OCI-M2 (cell line): ENCODE measurements around the gene SSR1.

Experiments
- DNase-seq: peaks from one replicate; lab custom pipeline; 2025; ENCODE audit not compliant: unreplicated experiment; lab: John Stamatoyannopoulos, UW

Gene SSR1

DNA sequence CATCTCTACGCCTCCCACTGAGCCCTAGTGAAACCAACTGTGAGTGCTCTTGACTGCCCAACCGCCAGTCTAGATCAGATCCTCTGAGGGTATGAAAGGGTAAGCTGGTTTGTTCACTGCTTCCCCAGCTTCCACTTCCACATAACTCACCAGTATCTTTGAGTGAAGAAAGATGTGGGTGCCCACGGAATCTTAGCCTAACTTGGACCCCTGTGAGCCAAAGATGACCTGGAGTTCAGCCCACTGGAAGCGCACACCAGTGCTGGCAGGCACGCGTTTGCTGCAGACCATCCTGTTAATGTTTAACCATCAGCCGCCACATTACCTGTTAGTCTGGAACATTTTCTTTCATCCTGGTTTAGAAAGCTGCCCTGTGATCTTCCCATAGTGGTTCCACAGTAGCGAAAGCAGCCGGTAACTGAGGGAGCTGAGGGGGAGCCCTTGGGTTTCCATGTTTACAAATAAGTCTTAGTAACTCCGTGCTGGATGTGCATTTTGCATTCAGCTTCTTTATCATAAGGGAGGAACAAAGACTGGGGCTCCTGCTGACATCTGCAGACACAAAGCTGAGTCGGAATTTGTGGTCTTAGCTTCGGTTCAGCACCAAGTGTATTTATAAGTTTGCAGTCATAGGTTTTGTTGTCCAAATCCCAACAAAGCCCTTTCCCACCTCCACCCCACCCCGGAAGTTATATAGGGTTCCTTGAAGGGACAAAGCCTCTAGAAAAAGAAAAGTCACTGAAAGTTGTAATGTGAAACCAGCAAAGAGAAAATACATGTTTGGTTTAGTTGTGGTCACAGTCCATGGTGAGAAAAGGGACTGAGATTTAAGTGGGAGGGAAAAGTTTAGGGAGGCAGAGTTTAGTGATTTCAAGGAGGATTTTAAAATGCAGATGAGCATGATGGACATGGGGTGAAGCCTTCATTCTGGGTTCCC, 71.0 kb downstream of the SSR1 start:
- DNase-seq, result no peak

DNA sequence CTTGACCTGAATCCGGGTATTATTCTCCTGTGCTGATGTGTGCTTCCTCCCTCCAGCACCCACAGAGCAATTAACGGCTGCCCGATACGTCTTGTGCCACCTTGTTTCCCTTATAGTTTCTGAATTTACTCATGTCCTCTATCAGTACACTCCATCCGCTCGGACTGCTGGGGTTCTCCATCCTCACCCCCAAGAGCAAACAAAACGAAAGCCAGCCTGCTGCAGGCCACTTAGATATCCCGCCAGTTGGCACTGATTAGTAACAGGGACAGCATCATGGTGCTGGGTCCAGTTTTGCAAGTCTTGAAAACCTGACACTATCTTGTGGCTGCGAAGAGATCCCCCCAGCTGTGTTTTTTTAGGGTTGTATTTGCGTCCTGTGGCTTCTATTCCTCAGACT, 71.8 kb downstream of the SSR1 start:
- no peak for DNase-seq

DNA sequence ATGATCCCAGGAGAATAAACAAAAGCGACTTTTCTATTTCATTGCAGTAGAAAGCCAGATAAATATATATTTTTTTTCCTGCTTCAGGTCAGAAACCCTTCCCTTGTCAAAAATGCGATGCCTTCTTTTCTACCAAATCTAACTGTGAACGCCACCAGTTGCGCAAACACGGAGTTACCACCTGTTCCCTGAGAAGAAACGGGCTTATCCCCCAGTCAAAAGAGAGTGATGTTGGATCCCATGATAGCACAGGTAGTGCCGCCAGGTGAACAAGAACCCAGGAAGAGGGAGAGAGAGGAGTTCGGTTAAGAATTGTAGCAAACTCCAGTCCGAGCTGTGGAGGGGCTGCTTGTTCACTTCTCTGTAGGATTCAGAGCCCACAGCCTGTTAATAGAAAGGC, 72.6 kb downstream of the SSR1 start:
- DNase-seq, result no peak

DNA sequence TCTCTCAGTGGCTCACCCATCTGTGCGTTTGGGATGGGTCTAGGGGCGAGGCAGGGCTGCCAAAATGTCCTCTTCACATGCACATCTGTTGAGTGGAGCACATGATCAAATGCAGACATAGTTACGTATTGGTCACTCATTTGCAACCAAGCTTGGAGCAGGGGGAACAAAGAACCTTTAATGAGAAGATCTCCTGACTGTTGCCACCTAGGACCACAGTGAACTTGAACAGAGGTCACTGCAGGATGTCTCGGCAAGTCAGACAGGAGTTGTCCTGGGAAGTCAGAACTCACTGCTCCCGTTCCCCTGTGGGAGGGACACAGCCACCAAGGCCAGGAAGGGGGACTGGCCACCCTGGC, 73.4 kb downstream of the SSR1 start:
- DNase-seq, result no peak

DNA sequence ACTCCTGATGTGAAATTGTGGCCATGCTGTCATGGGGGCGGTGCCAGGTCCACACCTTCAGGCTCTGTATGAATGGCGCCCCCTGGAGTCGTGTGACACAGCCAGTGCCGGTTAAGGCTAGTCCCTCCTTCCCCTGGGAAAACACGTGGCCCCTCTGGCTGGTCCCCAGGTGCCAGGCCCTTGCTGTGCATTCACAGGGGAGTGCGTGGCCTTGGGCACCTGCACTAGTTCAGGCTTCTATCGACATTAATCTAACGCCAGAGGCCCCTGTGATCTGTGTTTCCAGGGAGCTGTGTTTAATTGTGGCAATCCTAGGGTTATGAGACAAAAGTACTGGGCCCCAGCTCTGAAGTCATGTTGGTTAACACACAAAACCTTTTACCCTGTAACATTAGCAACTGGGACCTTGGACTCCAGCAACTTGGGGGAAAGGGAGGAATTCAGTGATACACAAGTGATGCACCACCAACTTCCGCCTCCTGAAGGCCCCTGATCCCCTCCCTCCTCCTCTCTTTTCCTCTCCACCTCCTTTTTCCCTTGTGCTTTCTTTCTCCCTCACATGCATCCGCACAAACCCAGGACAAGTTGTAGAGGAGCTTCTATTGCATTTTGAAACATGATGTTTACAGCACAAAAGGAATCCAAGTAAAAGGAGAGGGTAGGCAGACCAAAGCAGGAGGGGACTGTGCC, 74.0 kb downstream of the SSR1 start:
- peak; percentile 22 for DNase-seq

DNA sequence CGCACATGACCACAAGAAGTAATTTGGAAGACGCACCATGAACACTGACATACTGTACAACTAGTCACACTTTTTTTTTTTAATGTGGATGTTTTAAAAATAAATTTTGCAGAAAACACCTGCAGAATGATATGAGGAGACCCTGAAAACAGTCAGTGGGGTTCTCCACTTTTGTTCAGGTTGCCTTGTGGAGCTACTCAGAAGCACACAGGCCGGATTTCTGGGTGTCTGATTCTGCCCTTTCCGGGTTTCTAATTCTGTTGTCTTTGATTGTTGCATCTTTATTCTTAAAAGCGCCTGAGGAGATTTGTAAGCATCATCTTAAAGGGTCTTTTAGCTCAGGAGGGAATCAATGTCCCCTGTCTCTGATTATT, 74.5 kb downstream of the SSR1 start:
- DNase-seq, result no peak

DNA sequence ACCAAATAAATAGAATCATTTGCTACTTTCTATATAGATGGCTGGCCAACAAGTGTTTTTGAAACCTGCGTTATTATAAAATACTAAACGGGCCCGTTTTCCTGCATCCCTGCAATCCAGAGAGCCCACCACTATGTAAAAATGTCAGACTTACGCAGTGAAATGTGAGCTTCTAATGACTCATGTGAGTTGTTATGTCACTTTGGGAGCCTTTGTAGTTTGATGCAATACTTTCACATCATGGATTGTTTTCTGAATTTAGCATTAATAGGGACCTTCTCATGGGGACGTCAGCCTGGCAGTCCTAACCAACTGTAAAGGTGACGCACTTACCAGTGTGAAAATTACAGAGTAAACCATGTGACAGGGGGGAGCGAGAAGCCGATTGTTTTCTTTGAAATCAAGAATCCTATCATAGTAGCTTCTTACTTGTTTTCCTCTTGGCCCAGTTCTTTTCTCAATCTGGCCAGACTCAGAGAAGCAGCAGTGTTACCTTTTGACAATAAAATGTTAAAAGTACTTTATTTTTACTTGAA, 75.3 kb downstream of the SSR1 start:
- no peak for DNase-seq

DNA sequence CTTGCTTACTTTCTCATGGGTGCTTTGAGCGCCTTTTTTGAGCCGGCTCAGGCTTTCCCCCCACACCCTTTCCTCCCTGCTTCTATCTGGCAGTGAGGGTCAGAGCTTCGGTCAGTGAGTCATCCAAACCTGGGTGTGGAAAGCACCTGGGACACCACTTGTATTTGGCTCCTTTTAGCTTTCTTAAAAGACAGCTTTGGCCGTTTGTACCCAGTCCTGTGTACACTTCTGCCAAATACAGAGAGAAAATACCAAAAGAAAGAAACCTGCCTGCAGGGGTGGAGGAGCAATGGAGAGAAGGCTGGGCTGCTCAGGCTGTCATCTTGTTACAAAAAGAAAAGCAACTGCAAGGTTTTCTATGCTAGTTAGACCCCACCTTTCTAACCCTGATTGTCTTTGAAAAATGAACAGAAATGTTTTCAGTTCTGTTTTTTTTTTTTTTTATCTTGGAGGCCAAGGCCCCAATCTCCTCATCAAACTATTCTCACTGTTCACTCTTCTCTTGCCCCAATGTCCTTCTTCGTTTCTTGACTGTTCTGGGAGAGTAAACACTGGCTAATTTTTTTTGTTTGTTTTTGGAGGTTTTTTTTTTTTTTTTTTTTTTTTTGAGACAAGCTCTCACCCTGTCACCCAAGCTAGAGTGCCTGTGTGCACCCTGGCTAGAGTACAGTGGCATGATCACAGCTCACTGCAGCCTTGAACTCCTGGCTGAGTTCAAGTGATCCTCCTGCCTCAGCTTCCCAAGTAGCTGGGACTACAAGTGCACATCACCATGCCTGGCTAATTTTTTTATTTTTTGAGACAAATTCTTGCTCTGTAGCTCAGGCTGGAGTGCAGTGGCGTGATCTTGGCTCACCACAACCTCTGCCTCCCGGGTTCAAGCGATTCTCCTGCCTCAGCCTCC, 76.4 kb downstream of the SSR1 start:
- DNase-seq, result no peak

DNA sequence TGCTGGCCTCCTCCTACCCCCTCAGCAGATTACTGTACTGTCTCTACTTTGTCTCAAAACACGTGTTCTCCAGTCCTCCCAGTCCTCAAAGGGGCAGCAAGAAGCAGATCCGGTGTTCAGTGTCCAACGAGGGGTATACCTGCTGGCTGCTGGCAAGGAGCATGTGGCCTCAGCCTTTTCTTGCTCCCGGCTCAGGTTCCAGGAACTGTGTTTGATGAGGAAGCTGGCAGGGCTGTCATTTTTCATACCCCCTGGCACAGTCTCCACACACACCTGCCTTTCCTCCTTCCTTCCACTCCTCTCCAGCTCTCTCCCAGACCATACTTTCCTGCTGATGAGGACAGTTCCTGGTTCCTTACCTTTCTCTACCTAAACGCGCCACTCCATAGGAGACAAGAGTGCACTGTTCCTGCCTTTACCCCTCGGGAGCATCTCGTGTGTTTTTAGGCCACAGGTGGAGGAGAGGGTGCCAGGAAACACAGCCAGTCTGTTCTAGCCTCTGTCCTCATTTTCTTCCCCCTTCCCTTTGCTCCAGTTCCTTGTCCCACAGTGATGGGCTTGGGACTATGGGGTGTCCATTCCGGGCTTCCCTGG, 77.2 kb downstream of the SSR1 start:
- no peak for DNase-seq

DNA sequence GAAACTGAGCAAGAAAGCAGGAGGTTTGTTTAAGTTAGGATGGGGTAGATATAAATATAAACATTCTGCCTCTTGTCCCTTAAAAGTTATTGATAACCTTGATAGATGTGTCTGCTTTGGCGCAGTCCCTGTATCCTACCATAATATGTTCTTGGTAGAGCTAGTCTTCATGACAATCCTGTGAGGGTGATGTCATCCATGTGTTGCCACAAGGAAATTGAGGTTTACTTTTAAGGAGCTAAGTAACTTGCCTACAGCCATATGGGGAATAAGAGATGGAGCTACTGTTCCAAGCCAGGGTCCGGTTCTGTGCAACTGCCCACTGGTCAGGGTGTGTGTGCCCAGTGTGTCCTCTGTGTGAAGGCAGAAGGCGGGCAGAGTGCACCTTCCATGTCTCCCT, 78.5 kb downstream of the SSR1 start:
- no peak for DNase-seq

DNA sequence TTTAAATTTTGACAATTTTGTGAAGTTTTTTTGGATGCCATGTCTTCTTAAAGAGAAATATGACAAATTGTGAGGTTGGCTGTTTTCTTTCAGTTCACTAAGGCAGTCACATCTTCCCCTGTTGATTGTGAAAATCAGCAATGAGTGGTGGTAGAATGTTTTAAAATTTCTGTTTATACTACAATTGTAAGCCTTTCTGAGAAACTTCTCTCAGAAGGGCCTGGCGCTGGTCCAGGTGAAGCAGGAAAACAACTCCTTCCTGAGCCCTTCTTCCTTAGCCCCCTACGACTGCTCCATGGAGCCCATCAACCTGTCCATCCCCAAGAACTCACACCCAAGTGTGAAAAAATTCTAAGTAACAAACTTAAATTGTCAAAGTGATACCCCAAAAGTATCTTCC, 80.6 kb downstream of the SSR1 start:
- DNase-seq, result no peak

DNA sequence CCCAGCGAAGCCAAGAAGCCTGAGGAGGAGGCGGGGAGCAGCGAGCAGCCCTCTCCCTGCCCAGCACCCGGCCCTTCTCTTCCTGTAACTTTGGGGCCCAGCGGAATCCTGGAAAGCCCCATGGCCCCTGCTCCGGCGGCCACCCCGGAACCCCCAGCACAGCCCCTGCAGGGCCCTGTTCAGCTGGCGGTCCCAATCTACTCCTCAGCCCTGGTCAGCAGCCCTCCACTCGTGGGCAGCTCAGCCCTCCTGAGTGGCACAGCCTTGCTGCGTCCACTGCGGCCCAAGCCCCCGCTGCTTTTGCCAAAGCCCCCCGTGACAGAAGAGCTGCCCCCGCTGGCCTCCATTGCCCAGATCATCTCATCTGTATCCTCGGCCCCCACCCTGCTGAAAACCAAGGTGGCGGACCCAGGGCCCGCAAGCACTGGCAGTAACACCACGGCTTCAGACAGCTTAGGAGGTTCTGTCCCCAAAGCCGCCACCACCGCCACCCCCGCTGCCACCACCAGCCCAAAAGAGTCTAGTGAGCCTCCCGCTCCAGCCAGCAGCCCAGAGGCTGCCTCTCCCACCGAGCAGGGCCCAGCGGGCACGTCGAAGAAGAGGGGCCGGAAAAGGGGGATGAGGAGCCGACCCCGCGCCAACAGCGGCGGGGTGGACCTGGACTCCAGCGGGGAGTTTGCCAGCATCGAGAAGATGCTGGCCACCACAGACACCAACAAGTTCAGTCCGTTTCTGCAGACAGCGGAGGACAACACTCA, 81.9 kb downstream of the SSR1 start:
- DNase-seq, result no peak

DNA sequence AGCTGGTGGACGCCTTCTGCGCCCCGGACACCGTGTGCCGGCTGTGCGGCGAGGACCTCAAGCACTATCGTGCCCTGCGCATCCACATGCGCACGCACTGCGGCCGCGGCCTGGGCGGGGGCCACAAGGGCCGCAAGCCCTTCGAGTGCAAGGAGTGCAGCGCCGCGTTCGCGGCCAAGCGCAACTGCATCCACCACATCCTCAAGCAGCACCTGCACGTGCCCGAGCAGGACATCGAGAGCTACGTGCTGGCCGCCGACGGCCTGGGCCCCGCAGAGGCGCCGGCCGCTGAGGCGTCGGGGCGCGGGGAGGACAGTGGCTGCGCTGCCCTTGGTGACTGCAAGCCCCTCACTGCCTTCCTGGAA, 82.7 kb downstream of the SSR1 start:
- no peak for DNase-seq

DNA sequence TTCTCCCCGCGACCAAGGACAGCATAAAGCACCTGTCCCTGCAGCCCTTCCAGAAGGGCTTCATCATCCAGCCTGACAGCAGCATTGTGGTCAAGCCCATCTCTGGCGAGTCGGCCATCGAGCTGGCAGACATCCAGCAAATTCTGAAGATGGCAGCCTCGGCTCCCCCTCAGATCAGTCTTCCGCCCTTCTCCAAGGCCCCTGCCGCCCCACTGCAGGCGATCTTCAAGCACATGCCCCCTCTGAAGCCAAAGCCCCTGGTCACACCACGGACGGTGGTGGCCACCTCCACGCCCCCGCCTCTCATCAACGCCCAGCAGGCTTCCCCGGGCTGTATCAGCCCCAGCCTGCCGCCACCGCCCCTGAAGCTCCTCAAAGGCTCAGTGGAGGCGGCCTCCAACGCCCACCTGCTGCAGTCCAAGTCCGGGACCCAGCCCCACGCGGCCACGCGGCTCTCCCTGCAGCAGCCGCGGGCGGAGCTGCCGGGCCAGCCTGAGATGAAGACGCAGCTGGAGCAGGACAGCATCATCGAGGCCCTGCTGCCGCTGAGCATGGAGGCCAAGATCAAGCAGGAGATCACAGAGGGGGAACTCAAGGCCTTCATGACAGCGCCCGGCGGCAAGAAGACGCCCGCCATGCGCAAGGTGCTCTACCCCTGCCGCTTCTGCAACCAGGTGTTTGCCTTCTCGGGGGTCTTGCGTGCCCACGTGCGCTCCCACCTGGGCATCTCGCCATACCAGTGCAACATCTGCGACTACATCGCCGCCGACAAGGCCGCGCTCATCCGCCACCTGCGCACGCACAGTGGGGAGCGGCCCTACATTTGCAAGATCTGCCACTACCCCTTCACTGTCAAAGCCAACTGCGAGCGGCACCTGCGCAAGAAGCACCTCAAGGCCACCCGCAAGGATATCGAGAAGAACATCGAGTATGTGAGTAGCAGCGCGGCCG, 83.3 kb downstream of the SSR1 start:
- no peak for DNase-seq

DNA sequence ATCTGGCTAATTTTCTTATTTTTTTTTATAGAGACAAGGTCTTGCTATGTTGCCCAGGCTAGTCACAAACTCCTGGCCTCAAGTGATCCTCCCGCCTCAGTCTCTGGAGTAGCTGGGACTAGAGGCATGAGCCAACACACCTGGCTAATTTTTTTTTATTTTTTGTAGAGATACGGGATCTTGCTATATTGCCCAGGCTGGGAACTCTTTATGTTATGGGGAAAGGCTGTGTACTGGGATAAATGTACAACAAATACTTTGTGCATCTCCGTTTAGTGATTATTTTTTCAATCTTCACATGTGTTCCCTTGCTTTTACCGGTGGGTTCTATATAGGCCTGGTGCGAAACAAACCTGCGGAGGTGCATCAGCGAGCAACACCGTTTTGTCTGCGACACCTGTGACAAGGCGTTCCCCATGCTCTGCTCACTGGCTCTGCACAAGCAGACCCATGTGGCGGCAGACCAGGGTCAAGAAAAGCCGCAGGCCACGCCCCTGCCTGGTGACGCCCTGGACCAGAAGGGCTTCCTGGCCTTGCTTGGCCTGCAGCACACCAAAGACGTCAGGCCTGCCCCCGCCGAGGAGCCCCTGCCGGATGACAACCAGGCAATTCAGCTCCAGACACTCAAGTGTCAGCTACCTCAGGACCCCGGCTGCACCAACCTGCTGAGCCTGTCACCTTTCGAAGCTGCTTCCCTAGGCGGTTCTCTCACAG, 84.2 kb downstream of the SSR1 start:
- no peak for DNase-seq

DNA sequence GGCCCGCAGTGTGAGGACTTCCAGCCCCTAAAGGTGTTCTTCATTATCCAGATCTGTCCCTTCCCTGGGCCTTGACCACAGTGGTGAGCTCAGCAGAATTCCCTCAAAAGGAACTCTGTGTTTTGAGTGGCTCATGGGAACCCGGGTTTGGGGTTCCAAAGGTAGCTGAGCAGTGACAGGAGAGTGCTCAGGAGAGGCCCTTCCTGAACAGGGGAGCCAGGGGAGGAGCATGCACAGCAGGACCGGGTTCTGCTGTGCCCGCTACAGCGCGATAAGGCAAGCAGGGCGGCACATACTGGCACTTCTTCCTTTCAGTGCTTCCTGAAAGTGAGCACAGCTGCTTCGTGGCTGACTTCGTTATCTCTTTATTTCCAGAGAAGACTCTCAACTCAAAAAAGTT, 88.3 kb downstream of the SSR1 start:
- DNase-seq, result no peak

DNA sequence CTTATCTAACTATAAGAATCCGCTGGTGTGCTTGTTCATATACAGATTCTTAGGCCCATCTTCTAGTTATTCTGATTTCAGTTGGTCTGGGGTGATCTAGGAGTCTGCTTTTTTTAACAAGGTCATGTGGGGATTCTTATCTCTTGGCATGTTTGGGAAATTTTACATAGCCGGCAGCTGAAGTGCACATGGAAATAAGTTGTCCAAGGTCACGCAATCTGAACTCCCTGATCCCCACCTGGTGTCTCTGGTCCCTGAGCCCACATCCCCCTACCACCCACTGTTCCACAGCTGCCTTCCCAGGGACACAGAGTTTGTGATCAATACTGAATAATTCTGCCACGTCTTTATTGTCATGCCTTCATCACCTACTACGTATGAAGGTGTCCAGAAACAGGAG, 90.8 kb downstream of the SSR1 start:
- no peak for DNase-seq

DNA sequence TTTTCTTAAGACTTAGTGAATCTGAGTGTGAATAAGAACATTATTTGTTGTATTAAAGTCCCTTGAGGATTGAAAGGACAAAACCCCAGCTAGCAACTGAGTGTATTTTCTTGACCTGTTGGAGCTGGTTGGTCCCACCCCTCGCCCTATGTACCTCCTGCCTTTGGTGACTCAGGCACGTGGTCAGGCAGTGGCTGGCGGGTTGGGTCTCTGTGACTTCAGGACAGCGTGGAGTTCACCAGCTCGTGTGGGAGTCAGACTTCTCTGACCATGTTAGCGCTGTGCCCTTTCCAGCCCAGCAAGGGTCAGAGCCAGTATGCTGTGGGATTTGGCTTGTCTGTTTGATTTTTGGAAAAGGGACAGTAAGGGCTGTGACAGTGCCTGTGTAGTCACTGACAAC, 93.7 kb downstream of the SSR1 start:
- DNase-seq, result no peak
